Ovary (tissue), 3 donors: ENCODE results near the gene KRT13.

Experiments
- CTCF ChIP-seq, 3 donors: fragments of 450-650 bp in 2 of 3; fragments of 200-600 bp in 1 of 3; IDR thresholded peaks; one replicate each; pipeline versions ENCODE4 v1.5.1 to v1.8.0; 2016 to 2022; ENCODE audit warnings: antibody characterized with exemption in 3 of 3, mild to moderate bottlenecking in 1 of 3
- POLR2A ChIP-seq: fragments of 450-650 bp; IDR thresholded peaks from one replicate; pipeline ENCODE4 v1.6.1; 2017; ENCODE audit warnings: antibody characterized with exemption, mild to moderate bottlenecking, moderate library complexity
- donor health status: DM: no; HTN: no; CAD: no.

GRCh38 chr17:41486316-41486715, 19.1 kb downstream of the KRT13 start:
- TF ChIP-seq CTCF (IDR thresholded peaks at IDR 0.05) = no peak
- TF ChIP-seq POLR2A = no peak
